NCI-H2196 treated with DMSO at 0.1 percent for 48 hours (cell line): Measurements from ENCODE around the gene PTPRD.
A peak's percentile ranks its signal among the peaks of the same experiment; 100 is the strongest.

Experiments used
- DNase-seq: peaks from one replicate; lab custom pipeline; 2025; ENCODE audit not compliant: unreplicated experiment; lab: John Stamatoyannopoulos, UW

Gene PTPRD

DNA sequence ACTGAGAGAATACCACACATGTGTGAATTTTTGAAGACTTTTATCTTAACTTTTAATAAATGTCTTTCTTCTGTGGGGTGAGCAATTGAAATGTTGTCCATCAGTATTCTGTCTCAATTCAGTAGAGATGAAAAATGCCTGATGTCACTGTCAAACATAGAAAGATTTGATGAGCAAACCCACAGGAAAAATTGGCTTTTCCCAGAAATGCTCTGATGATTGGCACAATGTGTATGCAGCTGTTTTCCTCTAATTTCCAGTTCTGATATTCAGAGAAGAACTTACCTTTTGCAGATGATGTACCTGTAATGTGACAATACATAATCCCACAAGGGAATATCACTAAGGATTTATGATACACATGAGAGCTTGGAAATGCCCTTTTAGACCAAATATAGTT is 340.0 kb downstream of the PTPRD start:
- no peak for DNase-seq

DNA sequence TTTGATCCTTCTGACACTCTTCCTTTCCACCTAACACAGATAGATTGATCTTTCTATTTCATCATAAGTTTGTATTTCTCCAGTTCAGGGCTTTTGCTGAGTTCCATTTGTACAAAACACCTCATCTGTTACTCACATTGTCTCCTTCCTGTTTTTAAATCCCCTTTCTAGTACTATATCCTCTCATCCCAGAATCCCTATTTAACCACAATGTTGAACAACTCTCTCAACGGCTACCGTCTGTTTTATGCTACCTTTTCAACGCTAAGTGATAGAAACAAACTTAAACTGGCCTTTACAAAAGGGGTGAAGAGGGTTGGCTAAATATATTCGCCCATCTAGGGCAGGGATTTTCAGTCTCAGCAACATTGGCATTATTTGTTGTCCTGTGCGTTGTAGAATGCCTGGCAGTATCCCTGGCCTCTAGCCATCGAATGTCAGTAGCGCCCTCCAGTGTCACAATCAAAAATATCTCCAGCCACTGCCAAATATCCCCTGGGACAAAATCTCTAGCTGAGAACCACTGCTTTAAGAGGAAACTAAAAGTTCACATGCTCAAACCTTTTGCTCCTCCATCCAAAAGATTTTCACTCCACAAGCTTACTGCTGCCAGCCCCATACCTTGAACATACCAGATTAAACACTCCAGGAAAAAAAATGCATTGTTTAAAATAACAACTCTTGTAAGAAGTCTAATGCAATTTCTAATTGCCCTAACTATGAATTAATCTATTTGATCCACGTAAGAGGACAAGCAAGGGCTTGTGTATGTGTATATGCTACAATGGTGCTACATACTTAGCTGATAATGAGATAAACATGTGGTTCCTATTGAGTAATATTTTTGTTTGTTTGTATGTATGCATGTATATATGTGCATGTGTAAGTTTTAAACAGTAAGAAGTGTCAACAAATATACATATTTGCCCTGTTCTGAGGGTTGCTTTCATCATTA is 344.0 kb downstream of the PTPRD start:
- DNase-seq = peak; percentile 9

DNA sequence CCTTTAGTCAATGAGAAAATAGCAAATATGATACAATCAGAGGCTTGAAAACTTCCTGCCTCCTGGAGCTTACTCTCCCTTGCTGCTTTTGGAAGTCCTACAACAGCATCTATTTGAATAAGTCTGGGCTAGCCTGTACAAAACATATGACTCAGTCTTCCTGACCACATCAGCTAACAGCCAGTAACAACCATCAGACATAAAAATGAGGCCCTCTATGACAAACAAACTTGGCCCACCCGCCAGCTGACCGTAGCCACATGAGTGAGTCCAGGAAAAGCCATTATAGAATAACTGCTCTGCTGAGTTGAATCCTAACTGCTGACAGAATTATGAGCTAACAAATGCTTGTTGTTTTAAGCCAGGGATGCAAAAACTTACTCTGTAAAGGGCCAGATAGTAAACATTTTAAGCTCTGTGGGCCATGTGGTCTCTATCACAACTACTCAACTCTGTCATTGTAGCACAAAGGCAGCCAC is 347.6 kb downstream of the PTPRD start:
- no peak for DNase-seq

DNA sequence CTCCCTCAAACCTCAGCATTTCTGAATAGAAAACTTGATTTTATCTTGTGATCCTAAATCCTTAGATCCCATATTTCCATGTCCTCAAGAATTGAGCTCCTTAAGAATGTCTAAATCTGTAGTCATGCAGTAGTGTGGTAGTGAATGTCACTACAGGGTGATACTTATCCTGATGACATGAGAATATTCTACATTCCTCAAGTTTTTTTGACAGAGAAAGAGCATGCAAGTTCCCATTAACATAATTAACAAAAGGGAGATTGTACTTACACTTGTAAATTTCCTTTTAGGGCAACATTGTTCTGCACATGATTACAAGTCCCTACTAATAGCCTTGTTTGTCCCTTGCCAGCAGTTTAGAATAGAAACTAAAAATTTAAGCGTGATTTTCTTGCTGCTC is 352.3 kb downstream of the PTPRD start:
- no peak for DNase-seq

DNA sequence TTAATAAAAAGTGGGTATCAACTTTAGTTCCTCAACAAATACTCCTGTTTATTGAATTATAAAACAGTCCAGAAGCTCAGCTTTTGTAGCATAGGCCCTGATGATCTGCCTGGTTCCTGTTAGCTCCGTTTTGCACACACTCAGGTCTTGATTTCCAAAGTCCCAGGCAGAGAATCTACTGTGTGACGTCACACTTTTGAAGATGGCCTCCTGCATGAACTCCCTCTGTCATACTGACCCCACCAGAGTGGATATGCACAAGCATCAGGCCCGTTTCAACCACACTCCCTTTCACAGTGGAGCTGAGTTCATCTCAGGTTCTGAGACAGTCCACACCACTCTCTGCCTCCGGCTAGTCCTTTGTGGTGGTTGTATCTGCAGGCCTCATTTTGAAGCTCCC is 353.1 kb downstream of the PTPRD start:
- DNase-seq = no peak

DNA sequence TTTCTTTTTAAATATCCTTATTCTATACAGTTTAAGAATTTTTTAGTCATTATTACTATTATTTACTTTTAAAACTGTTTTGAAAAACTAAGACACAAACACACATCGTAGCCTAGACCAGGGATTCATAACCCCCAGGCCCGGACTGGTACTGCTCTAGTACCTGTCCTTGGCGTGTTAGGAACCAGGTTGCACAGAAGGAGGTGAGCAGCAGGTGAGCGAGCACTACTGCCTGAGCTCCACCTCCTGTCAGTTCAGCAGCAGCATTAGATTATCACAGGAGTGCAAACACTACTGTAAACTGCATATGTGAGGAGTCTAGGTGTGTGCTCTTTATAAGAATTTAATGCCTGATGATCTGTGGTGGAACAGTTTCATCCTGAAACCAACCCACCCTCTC is 357.0 kb downstream of the PTPRD start:
- DNase-seq = no peak

DNA sequence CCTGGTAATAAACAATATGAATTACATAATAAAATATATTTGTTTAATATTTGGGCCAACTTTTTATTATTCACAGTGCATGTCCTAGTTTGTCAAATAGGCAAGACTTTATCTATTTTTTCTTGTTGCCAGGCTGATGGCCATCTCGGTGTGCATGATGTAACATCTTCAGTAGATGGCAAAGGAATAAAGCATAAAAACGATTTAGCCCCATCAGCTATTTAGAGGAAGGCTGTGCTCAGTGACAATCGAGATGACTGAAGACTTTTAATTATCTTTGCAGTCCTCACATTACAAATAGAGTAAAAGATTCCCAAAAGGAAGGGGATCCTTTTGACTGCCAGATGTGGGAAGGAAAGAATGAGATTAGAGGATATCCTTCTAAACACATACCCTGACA is 358.5 kb downstream of the PTPRD start:
- no peak for DNase-seq

DNA sequence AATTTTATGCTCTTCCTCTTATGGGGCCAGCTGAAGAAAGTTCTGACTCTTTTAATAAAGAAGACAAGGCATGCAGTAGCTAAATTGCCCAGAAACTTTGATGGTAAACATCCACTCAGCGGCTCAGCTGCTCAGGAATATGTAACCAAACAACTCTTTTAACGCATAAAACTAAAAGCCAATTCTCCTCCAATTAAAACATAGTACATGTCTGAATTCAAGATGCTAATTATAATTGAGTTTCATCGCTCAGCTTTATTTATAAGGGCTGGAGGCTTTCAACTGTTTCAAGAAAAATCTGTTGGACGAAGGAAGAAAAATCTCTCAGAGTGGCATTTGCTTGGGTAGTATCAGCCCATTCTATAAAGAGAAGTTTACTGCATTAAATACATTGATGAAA is 359.5 kb downstream of the PTPRD start:
- no peak for DNase-seq

DNA sequence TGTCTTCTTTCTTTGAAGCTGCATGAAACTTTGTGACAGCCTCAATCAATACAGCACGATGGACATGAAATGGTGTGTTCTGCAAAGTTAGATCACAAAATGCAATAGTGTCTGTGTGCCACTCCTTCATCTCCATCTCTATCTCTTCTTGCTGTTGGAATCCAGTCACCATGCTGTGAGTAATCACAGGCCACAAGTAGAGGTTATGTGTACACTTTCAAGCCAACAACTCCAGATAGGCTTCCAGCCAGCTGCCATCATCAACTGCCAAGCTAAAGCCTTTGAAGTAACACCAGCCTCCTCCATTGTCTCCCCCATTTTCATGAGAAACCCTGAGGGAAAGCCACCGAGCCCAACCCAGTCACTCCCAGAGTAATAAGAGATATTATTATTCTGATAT is 360.6 kb downstream of the PTPRD start:
- no peak for DNase-seq

DNA sequence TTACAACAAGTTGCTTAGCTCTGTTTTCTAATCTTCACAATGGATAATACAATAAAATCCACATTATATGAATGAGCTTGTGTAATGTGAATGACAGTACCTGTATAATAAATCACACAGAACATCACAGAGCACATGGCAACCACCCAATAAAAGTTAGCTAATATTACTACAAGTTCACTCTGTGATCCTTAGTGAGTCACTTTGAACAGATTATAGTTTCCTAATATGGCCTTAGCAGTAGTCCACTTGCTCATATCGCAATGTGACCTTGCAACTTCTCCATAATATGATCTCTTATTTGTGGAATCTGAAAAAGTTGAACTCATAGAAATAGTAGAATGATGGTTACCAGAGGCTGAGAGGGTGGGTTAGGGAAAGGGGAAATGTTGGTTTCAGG is 361.3 kb downstream of the PTPRD start:
- DNase-seq = no peak

DNA sequence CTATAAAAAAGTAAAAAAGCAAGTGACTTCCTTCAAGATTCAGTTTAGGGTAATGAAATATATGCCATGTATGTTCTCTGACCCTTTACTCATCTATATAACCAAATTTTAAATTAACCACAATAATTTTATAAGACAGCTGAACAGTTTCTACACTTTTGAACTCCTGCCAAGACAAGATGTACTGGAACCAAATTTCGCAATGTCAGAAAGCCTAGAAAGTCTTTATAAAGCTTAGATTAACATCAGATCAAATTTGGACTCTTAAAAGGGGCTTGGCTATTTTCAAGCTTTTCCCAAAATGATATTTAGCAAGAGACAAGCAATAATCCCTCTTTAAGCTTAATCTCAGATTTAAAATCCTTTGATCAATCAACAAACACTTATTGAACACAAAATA is 362.6 kb downstream of the PTPRD start:
- DNase-seq = no peak

DNA sequence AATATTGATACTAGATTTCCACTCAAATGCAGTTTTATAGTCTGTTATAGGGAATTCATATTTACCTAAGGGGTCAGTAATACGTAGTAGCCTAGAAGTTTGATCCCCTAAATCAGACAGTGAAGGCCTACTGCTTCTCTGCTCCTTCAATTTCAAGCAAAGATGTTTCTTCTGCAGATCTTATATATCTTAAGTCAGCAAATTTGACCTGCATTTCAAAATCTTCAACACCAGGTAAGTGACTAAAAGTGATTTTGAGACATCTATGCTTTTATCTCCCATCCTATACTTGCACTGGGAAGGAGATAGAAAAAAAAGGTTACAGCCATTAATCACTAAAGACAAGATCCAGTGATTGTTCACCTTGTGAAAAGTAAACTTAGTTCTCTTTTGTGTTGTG is 363.9 kb downstream of the PTPRD start:
- DNase-seq = no peak

DNA sequence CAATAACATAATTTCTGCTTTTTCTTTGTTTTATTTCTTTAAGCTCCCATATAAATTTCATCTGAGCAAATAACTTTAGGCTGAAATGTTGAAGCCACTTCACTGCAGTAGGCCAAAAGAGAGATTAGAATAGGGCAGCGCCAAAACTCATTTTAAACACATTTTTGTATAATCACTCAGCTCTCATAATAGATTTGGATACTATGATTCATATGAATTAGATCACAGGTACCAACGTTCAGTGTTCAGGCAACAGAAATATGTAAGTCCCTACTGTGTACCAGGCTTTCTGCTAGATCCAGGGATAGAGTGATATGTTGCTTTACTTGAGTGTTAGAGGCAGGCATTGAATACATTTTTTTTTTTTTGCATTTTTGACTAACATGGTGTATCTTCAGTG is 370.5 kb downstream of the PTPRD start:
- DNase-seq = no peak

DNA sequence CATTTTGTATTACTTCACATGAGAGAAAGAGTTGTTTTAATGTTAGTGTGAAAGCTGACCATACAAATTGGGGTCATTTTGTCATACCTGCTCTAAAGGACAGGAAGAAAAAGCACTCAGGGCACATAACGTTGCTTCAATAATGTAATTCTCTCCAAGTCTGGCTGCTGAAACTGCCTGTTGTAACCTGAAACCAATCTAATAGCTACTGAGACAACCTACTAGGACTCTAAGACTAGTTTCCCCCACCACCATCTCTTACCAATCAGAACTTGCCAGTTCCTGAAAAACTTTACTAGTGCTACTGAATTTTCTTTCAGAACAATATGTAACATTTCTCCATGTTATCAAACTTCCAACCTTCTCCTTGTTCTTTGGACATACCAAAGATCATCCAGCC is 374.7 kb downstream of the PTPRD start:
- DNase-seq = no peak

DNA sequence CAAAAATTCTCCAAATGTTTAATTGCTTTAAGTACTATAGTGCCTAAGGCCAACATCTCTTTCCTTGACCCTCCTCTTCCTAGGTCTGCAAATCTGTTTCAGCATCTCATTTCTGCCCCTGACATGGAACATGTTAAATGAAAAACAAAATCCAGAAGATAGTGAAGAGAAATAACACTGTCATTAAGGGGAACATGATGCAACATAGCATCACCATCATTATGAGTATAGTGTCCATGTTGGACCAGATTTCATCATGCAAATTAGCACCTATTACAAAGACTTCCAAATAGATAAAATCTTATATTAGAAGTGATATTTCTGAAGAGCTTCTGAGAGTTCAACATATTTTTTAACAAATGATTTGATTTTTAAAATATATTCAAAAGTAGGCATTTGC is 375.2 kb downstream of the PTPRD start:
- no peak for DNase-seq

DNA sequence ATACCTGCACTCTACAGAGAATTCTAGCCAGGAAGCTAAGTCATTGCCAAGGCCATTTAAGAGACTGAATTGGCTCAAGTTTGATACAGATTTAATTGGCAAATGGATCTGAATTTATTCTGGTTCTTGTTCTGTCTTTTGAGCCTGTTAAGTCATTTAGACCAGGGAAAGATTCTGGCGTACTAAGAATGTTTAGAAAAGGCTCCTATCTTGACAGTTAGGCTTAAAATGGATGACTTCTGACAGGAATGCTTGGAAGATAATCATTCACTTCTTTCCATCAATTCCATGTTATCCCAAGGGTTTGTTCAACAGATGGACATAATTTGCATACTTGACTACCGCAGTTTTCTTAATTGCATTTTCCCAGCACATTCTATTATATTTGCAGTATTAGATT is 376.6 kb downstream of the PTPRD start:
- DNase-seq = no peak

DNA sequence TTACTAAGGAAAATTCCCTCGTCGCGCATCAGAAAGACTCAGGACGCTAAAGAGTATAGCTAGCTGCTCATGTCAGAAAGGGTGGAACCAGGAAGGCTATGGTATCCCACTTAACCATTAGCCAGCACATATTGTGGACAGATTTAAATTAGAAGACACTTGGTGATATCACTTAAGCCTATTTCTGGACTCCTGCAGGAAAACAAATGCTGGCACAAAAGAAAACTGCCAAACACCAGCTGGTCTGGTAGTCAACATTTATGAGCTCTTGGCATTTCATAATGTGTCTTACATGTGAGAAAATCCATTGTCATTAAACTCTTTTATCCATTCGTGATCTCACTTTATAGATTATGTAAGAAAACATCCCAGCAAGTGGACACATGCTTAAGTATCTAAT is 377.4 kb downstream of the PTPRD start:
- no peak for DNase-seq

DNA sequence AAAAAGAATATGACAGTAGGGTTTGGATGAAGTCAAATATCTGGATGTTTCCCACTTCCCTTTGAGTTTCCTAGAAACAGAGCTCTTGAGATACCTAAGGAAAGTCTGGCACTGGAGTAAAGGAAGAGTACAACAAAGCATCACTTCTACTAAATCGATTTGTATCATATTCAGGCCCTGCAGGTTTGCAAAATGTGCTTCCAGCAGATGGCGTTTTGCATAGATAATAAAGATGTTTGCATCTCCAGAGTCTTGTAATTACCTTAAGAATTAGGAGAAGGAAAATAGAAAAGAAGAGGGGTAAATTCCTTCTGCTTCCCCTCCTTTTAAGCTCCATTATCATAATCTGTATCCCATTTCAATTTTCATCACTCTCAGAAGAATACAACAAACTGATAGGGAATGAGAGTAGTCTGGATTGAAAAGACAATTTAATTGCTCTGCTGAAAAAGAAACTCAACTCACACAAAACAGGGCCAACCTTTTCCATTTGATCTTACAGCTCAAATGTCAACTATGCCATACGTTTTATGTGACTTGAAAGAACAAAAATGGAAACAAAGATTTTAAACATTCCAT is 380.4 kb downstream of the PTPRD start:
- DNase-seq = no peak

DNA sequence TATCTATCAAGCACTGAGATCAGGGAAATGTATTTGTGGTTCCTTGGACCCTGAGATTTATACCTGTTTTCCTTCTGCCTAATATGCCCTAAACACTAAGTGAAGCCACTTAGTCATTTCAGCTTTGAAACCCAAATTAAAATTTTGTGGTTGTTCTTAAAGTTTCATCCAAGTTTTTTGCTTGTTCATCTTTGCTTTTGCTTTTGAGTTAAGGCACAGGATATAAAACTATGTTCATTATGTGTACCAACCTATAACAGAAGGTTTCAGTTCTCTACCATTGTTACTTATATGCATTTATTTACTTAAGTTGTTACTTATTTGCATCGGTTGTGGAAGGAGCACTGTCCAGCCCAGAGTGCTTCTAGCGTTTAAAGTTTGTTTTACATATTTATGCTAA is 382.3 kb downstream of the PTPRD start:
- DNase-seq = no peak

DNA sequence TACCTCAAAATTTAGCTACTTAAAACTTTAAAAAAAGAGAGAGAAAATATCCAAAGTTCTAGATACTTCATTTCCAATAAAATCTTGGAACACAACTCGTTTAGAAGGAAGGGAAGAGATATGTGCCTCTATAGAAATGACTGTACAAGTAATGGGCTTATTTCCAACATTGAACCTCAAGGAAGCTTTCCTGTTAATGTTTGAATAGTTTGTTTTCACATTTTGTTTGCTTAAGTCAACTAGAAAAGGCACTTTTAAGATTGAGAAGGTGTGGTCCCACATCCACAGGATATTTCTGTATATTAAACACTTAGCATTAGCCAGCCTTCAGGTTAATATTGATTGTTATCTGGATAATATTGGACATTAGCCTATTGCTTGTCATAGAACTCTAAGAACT is 384.7 kb downstream of the PTPRD start:
- DNase-seq = no peak

DNA sequence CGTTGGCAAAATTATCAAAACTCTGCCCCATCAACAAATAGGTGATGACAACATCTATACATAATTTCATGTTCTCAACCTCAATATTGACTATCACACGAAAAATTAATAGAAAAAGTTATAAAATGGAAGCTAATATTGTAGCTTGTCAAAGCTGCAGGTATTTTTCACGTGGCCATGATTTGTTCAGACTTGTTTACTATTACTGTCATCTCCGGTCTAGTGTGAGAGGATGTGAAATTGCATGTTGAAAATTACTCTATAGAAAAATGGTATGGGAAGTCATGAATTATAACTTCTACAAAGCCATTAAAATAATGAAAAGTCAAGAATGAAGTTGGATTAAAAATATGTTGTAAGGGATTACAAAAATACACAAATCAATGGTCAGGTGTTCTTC is 385.8 kb downstream of the PTPRD start:
- DNase-seq = no peak

DNA sequence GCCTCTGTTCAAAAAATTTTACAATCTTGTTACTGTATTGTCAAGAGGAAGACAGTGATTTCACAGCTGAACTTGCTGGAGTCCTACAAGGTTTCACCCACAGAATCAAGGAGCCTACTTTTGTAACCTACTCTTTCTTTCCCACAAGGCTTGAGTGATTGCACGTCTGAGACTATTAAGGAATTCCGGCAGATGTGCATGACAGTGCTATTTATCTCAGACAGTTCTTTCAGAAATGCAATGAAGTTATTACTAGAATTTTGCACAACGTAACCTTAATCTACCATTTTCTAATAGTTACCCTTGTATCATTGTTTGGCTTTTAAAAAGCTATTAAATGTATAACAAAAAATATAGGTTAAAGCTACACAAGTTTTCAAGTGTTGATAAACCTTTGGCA is 400.1 kb downstream of the PTPRD start:
- no peak for DNase-seq

DNA sequence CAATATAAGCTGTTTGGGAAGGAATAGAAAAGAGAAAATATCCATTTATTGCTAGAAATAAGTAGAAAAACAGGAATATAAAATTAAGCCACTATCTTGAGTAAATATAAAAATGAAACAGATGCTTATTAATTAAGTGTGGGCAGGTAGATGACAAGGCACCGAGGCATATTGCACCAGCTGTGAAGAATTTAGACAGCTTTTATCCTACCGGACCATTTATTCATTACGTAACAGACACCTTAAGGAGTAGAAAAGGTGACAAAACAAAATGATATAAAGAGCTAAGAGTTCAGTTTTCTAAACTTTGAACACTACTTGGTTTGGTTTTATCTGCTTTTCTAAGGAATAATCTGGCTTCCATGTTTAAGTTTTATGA is 404.1 kb downstream of the PTPRD start:
- DNase-seq = no peak
